A673 (cell line): ENCODE data around the gene EMP2. TPM values are rescaled to one million over a fixed set of nuclear protein-coding genes. Genes with fewer than 3 reads are reported as not detected.

ENCODE experiments used
- BruUV-seq: library from RNA; stranded (reverse); fragments of 400-500 nt; replicated peaks from 2 replicates; lab custom pipeline; 2021; lab: Mats Ljungman, UMichigan
- CTCF ChIA-PET: fragments of 300-600 bp; sonication (Branson Sonifier 250); formaldehyde crosslinking; loops from one replicate; lab custom pipeline; 2022; ENCODE audit warnings: antibody characterized with exemption; lab: Charles Lee
- POLR2A ChIA-PET: fragments of 300-600 bp; sonication (Branson Sonifier 250); formaldehyde crosslinking; loops from one replicate; lab custom pipeline; 2022; ENCODE audit warnings: antibody characterized with exemption; ENCODE audit not compliant: low non-redundant PET; lab: Charles Lee
- DNase-seq: peaks from one replicate; pipeline ENCODE4 v3.0.0-alpha.2; 2015; ENCODE audit warnings: low spot score
- H3K27ac ChIP-seq: fragments of 200-600 bp; sonication (generic); 2 replicates; pipeline ENCODE4 v1.5.1; 2016; ENCODE audit warnings: mixed run types, low read depth, mild to moderate bottlenecking, mixed read lengths, antibody characterized with exemption, low read length; ENCODE audit not compliant: poor library complexity, severe bottlenecking
- H3K27me3 ChIP-seq: fragments of 200-600 bp; sonication (generic); replicated peaks from 2 replicates; pipeline ENCODE4 v1.6.1; 2017; ENCODE audit warnings: mixed run types, low read depth, mild to moderate bottlenecking, mixed read lengths, antibody characterized with exemption, low read length; ENCODE audit not compliant: insufficient read depth, poor library complexity
- H3K36me3 ChIP-seq: fragments of 200-600 bp; sonication (generic); 2 replicates; pipeline ENCODE4 v1.6.1; 2016; ENCODE audit warnings: mixed run types, mild to moderate bottlenecking, mixed read lengths, antibody characterized with exemption, low read length; ENCODE audit not compliant: insufficient read depth, poor library complexity, severe bottlenecking
- H3K4me1 ChIP-seq: fragments of 200-600 bp; sonication (generic); 2 replicates; pipeline ENCODE4 v1.6.1; 2017; ENCODE audit warnings: mixed run types, mild to moderate bottlenecking, mixed read lengths, antibody characterized with exemption, low read length; ENCODE audit not compliant: insufficient read depth, poor library complexity, severe bottlenecking
- H3K4me3 ChIP-seq: fragments of 200-600 bp; sonication (generic); 2 replicates; pipeline ENCODE4 v1.5.1; 2016; ENCODE audit warnings: low read depth, mixed run types, mild to moderate bottlenecking, mixed read lengths, low read length; ENCODE audit not compliant: poor library complexity, severe bottlenecking
- H3K9me3 ChIP-seq: fragments of 200-600 bp; sonication (generic); 2 replicates; pipeline ENCODE4 v1.6.1; 2016; ENCODE audit warnings: mixed run types, low read depth, mild to moderate bottlenecking, mixed read lengths, antibody characterized with exemption, low read length; ENCODE audit not compliant: poor library complexity, severe bottlenecking
- CTCF ChIP-seq: fragments of 300-800, 200-600 bp; sonication (generic); conservative IDR thresholded peaks from 2 replicates; pipeline ENCODE4 v1.5.1; 2017; ENCODE audit warnings: low read depth, mild to moderate bottlenecking, antibody characterized with exemption, low read length, moderate library complexity, mixed read lengths
- EZH2 ChIP-seq: fragments of 200-600 bp; sonication (generic); IDR thresholded peaks from 2 replicates; pipeline ENCODE4 v1.6.1; 2017; ENCODE audit warnings: borderline replicate concordance, low read depth, mild to moderate bottlenecking, mixed read lengths, antibody characterized with exemption, low read length; ENCODE audit not compliant: poor library complexity, severe bottlenecking
- intact Hi-C: fragments of 100-400 bp; cut with micrococcal nuclease; formaldehyde crosslinking; loops from one replicate; pipeline ENCODE4 v1.10.0; 2022; ENCODE audit not compliant: unreplicated experiment
- total RNA-seq: library from RNA; stranded (reverse); gene quantifications from 2 replicates; pipeline ENCODE4 v1.2.3, GENCODE V29; 2021

Gene EMP2
- total RNA-seq, 1 experiment from 2014 or later: 12.9 TPM

- no peak for TF ChIP-seq EZH2
- no peak for TF ChIP-seq CTCF
- H3K9me3 ChIP-seq: no peaks in the 10 kb centered on the region
- no peaks in the 10 kb centered on the region for H3K4me1 ChIP-seq
- DNase-seq: no peak
- intact Hi-C loops: loop anchor here (10.0 kb wide), 2 partner anchors 64 to 146 kb away; no protein-coding TSS in a partner anchor
- no peaks in the 10 kb centered on the region for H3K36me3 ChIP-seq
- CTCF ChIA-PET: no interaction called here
- H3K4me3 ChIP-seq: no peak overlapping the region
- no peak overlapping the region for H3K27ac ChIP-seq
- POLR2A ChIA-PET: no interaction called here
- H3K27me3 ChIP-seq: no peaks in the 10 kb centered on the region
- no TSS peak for BruUV-seq
These were observed 8.7 kb upstream of the EMP2 start for GRCh38 chr16:10589109-10589508.

- no TSS peak for BruUV-seq
- Histone ChIP-seq H3K36me3 (no peaks in the 10 kb centered on the region), H3K27ac (no peak overlapping the region), H3K4me1 (no peaks in the 10 kb centered on the region), H3K4me3 (no peak overlapping the region), H3K27me3 (no peaks in the 10 kb centered on the region), H3K9me3 (no peaks in the 10 kb centered on the region)
- intact Hi-C loops: loop anchor here (10.0 kb wide), 2 partner anchors 63 to 147 kb away; no protein-coding TSS in a partner anchor
- CTCF ChIA-PET: no interaction called here
- DNase-seq: no peak
- POLR2A ChIA-PET: no interaction called here
- TF ChIP-seq EZH2: no peak
- TF ChIP-seq CTCF: no peak
These were observed 7.2 kb upstream of the EMP2 start for GRCh38 chr16:10587622-10588021.

- H3K9me3 ChIP-seq: no peaks in the 10 kb centered on the region
- no peak for DNase-seq
- no peak overlapping the region for H3K27ac ChIP-seq
- no peak for TF ChIP-seq EZH2
- no peak for TF ChIP-seq CTCF
- BruUV-seq: no TSS peak
- no peak overlapping the region for H3K4me3 ChIP-seq
- H3K4me1 ChIP-seq: peaks cover 4% of the 10 kb centered on the region
- no peaks in the 10 kb centered on the region for H3K36me3 ChIP-seq
- no peaks in the 10 kb centered on the region for H3K27me3 ChIP-seq
- POLR2A ChIA-PET: no interaction called here
- intact Hi-C loops: loop anchor here (10.0 kb wide), 2 partner anchors 60 to 150 kb away; no protein-coding TSS in a partner anchor
- CTCF ChIA-PET: no interaction called here
These were observed 4.6 kb upstream of the EMP2 start for GRCh38 chr16:10584981-10585438.
